Measurements from ENCODE around the gene MEOX1. TPM values are rescaled to one million over a fixed set of nuclear protein-coding genes. Genes with fewer than 3 reads are reported as not detected.

MEOX1 gene
- total and polyA plus RNA-seq, 2 experiments from 2014 or later = not detected

GRCh38 chr17:43652124-43652480 lies 9.6 kb downstream of the MEOX1 start:
- no peak overlapping the region for H3K4me3 ChIP-seq
- DNase-seq = no peak
- no peak overlapping the region for H3K4me2 ChIP-seq (ENCODE audit: unreplicated experiment)
- H4K20me1 ChIP-seq (ENCODE audit: insufficient read depth) = no peaks in the 10 kb centered on the region
- H3K27me3 ChIP-seq (replicated peaks; ENCODE audit: insufficient read depth) = no peaks in the 10 kb centered on the region; the same call in 1 of the 2 replicates
- WGBS, 2 experiments (ENCODE audit: low coverage in 1 of 2, low lambda C conversion rate in 2 of 2, missing lambda C conversion rate in 2 of 2) = 65 to 71% methylated on average over 6 of the region's 6 CpGs
- no peak for TF ChIP-seq EZH2 (IDR thresholded peaks at IDR 0.05; ENCODE audit: insufficient read depth, poor library complexity, severe bottlenecking)
- TF ChIP-seq EZH2phosphoT487 (IDR thresholded peaks at IDR 0.05; ENCODE audit: insufficient read depth, low read depth) = no peak
- H3K36me3 ChIP-seq (ENCODE audit: low read depth) = no peaks in the 10 kb centered on the region
- H2AFZ ChIP-seq = no peak overlapping the region
- no peaks in the 10 kb centered on the region for H3K9me3 ChIP-seq (ENCODE audit: low read depth)
- H3K9ac ChIP-seq = no peak overlapping the region
- H3K79me2 ChIP-seq (ENCODE audit: insufficient read depth) = no peaks in the 10 kb centered on the region
- H3K4me1 ChIP-seq (ENCODE audit: insufficient read depth) = no peaks in the 10 kb centered on the region
- H3K9me2 ChIP-seq (ENCODE audit: insufficient read depth) = no peaks in the 10 kb centered on the region
- no peak overlapping the region for H3K27ac ChIP-seq
- no peaks in the 10 kb centered on the region for H3F3A ChIP-seq (ENCODE audit: insufficient read depth)
- in situ Hi-C loops (cut with MboI) = no loop called here

GRCh38 chr17:43650471-43650870 lies 11.3 kb downstream of the MEOX1 start:
- in situ Hi-C loops (cut with MboI) = no loop called here
- Histone ChIP-seq H3K27ac (no peak overlapping the region), H4K20me1 (ENCODE audit: insufficient read depth) (no peaks in the 10 kb centered on the region), H3K9me2 (ENCODE audit: insufficient read depth) (no peaks in the 10 kb centered on the region), H2AFZ (no peak overlapping the region), H3K4me3 (no peak overlapping the region), H3K4me1 (ENCODE audit: insufficient read depth) (no peaks in the 10 kb centered on the region), H3K9ac (no peak overlapping the region), H3K27me3 (replicated peaks; ENCODE audit: insufficient read depth) (no peaks in the 10 kb centered on the region; the same call in 1 of the 2 replicates), H3K4me2 (ENCODE audit: unreplicated experiment) (no peak overlapping the region), H3F3A (ENCODE audit: insufficient read depth) (no peaks in the 10 kb centered on the region), H3K9me3 (ENCODE audit: low read depth) (no peaks in the 10 kb centered on the region), H3K79me2 (ENCODE audit: insufficient read depth) (no peaks in the 10 kb centered on the region), H3K36me3 (ENCODE audit: low read depth) (no peaks in the 10 kb centered on the region)
- TF ChIP-seq EZH2phosphoT487 (IDR thresholded peaks at IDR 0.05; ENCODE audit: insufficient read depth, low read depth) = no peak
- 68 to 73% methylated on average over 8 of the region's 8 CpGs for WGBS, 2 experiments (ENCODE audit: low coverage in 1 of 2, low lambda C conversion rate in 2 of 2, missing lambda C conversion rate in 2 of 2)
- no peak for DNase-seq

- Histone ChIP-seq H3K4me1 (ENCODE audit: insufficient read depth) (no peaks in the 10 kb centered on the region), H3K4me2 (ENCODE audit: unreplicated experiment) (no peak overlapping the region), H2AFZ (no peak overlapping the region), H3K9me2 (ENCODE audit: insufficient read depth) (no peaks in the 10 kb centered on the region), H3F3A (ENCODE audit: insufficient read depth) (no peaks in the 10 kb centered on the region), H3K79me2 (ENCODE audit: insufficient read depth) (no peaks in the 10 kb centered on the region), H4K20me1 (ENCODE audit: insufficient read depth) (no peaks in the 10 kb centered on the region), H3K4me3 (no peak overlapping the region), H3K9ac (no peak overlapping the region), H3K9me3 (ENCODE audit: low read depth) (no peaks in the 10 kb centered on the region), H3K36me3 (ENCODE audit: low read depth) (no peaks in the 10 kb centered on the region), H3K27ac (no peak overlapping the region), H3K27me3 (replicated peaks; ENCODE audit: insufficient read depth) (no peaks in the 10 kb centered on the region; the same call in 1 of the 2 replicates)
- DNase-seq = no peak
- TF ChIP-seq EZH2phosphoT487 (IDR thresholded peaks at IDR 0.05; ENCODE audit: insufficient read depth, low read depth) (no peak), EZH2 (IDR thresholded peaks at IDR 0.05; ENCODE audit: insufficient read depth, poor library complexity, severe bottlenecking) (no peak)
- in situ Hi-C loops (cut with MboI) = no loop called here
- 77 to 83% methylated on average over 7 of the region's 7 CpGs for WGBS, 2 experiments (ENCODE audit: low coverage in 1 of 2, low lambda C conversion rate in 2 of 2, missing lambda C conversion rate in 2 of 2)
Measured at GRCh38 chr17:43648916-43649315, 12.8 kb downstream of the MEOX1 start.

GRCh38 chr17:43645765-43646481 lies 15.8 kb downstream of the MEOX1 start:
- H3K9me2 ChIP-seq (ENCODE audit: insufficient read depth) = no peaks in the 10 kb centered on the region
- DNase-seq = peak; percentile 71
- peak overlapping the region; percentile 65 for H2AFZ ChIP-seq
- H3K4me3 ChIP-seq = peak overlapping the region; percentile 67
- in situ Hi-C loops (cut with MboI) = no loop called here
- no peak overlapping the region for H3K27ac ChIP-seq
- no peaks in the 10 kb centered on the region for H4K20me1 ChIP-seq (ENCODE audit: insufficient read depth)
- H3F3A ChIP-seq (ENCODE audit: insufficient read depth) = no peaks in the 10 kb centered on the region
- H3K9ac ChIP-seq = peak overlapping the region; percentile 72
- H3K79me2 ChIP-seq (ENCODE audit: insufficient read depth) = no peaks in the 10 kb centered on the region
- H3K27me3 ChIP-seq (replicated peaks; ENCODE audit: insufficient read depth) = no peaks in the 10 kb centered on the region; the same call in 1 of the 2 replicates
- 3 to 6% methylated on average over 23 to 49 of the region's 72 CpGs for WGBS, 2 experiments (ENCODE audit: low coverage in 1 of 2, low lambda C conversion rate in 2 of 2, missing lambda C conversion rate in 2 of 2)
- no peaks in the 10 kb centered on the region for H3K9me3 ChIP-seq (ENCODE audit: low read depth)
- H3K36me3 ChIP-seq (ENCODE audit: low read depth) = no peaks in the 10 kb centered on the region
- H3K4me2 ChIP-seq (ENCODE audit: unreplicated experiment) = peak overlapping the region; percentile 71
- no peaks in the 10 kb centered on the region for H3K4me1 ChIP-seq (ENCODE audit: insufficient read depth)
- TF ChIP-seq EZH2phosphoT487 (IDR thresholded peaks at IDR 0.05; ENCODE audit: insufficient read depth, low read depth) (no peak), EZH2 (IDR thresholded peaks at IDR 0.05; ENCODE audit: insufficient read depth, poor library complexity, severe bottlenecking) (no peak)
